Karpas-422 (cell line): Measurements from ENCODE around the gene TRHDE. TPM values are rescaled to one million over a fixed set of nuclear protein-coding genes. Genes with fewer than 3 reads are reported as not detected.

ENCODE experiments used
- DNase-seq: peaks from one replicate; pipeline ENCODE4 v3.0.0-alpha.2; 2015
- H2AFZ ChIP-seq: fragments of 200-600 bp; sonication (generic); 2 replicates; pipeline ENCODE4 v1.6.1; 2014; ENCODE audit warnings: antibody characterized with exemption, low read length, mixed read lengths
- H3K27ac ChIP-seq: fragments of 200-600 bp; sonication (generic); 2 replicates; pipeline ENCODE4 v1.5.1; 2014; ENCODE audit warnings: mild to moderate bottlenecking, low read length, moderate library complexity
- H3K27me3 ChIP-seq: fragments of 200-600 bp; sonication (generic); 2 replicates; pipeline ENCODE4 v1.6.1; 2014; ENCODE audit warnings: low read length, mixed read lengths
- H3K36me3 ChIP-seq: fragments of 200-600 bp; sonication (generic); 2 replicates; pipeline ENCODE4 v1.6.1; 2014; ENCODE audit warnings: low read length, mixed read lengths; ENCODE audit not compliant: insufficient read depth
- H3K4me1 ChIP-seq: fragments of 200-600 bp; sonication (generic); 2 replicates; pipeline ENCODE4 v1.6.1; 2014; ENCODE audit warnings: mild to moderate bottlenecking, low read length, mixed read lengths
- H3K4me2 ChIP-seq: fragments of 200-600 bp; sonication (generic); 2 replicates; pipeline ENCODE4 v1.6.1; 2014; ENCODE audit warnings: low read length, low read depth, mild to moderate bottlenecking; ENCODE audit not compliant: poor library complexity, severe bottlenecking
- H3K4me3 ChIP-seq: fragments of 200-600 bp; sonication (generic); 2 replicates; pipeline ENCODE4 v1.5.1; 2014; ENCODE audit warnings: mild to moderate bottlenecking, antibody characterized with exemption, low read length, mixed read lengths
- H3K79me2 ChIP-seq: fragments of 200-600 bp; sonication (generic); 2 replicates; pipeline ENCODE4 v1.6.1; 2014; ENCODE audit warnings: mild to moderate bottlenecking, low read length, mixed read lengths
- H3K9ac ChIP-seq: fragments of 200-600 bp; sonication (generic); 2 replicates; pipeline ENCODE4 v1.6.0; 2014; ENCODE audit warnings: low read length
- H3K9me2 ChIP-seq: fragments of 200-600 bp; sonication (generic), shearing (Covaris generic); replicated peaks from 2 replicates; pipeline ENCODE4 v1.6.0; 2014; ENCODE audit warnings: mild to moderate bottlenecking, low read length, moderate library complexity; ENCODE audit not compliant: insufficient read depth
- H3K9me3 ChIP-seq: fragments of 300-700, 200-600 bp; sonication (generic); 2 replicates; pipeline ENCODE4 v1.6.1; 2014; ENCODE audit warnings: low read length, mixed read lengths
- H4K20me1 ChIP-seq: fragments of 200-600 bp; sonication (generic); 2 replicates; pipeline ENCODE4 v1.6.1; 2014; ENCODE audit warnings: mild to moderate bottlenecking, antibody characterized with exemption, low read length, low read depth; ENCODE audit not compliant: insufficient read depth
- total RNA-seq: library from RNA; depleted of rRNA; stranded (reverse); fragments of >200 nt; shearing (Covaris generic); gene quantifications from 2 replicates; pipeline ENCODE4 v1.2.3, GENCODE V29; 2014; ENCODE audit warnings: low replicate concordance; rRNA removed

TRHDE gene
- total RNA-seq: not detected in 2 replicates

DNA sequence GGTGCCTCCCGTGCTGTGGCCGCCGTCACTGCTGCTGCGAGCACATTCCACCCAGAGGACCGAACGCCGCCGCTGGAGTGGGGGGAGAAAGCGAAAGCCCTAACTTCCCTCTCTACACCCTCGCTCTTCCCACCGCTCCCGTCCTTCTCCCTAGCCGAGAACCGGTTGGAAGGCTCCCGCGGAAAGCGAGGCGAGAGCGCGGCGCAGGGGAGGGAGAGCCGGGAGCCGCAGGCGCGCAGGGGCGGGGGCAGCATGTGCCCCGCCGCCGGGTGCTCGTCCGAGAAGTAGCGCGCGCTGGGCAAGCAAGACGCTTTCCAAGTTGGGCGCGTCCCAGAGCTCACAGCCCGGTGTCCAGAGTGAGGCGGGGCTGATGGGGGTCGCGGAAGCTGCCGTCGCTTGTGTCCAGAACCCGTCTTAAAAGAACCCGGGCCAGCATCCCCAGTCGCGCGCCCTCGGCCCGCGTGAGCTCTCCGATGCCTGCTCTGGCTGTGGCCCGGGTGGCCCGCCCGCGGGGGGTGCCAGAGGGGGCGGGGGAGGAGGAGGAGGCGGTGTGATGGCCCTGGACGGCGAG lies at the start of gene TRHDE:
Gene TRHDE, plus strand, starts transcription at position 280 of the 571 bp plus-strand sequence. Its CDS starts 274 bp downstream, at position 554.
- Histone ChIP-seq H3K36me3 (no peaks in the 10 kb centered on the region), H3K9me3 (no peaks in the 10 kb centered on the region), H2AFZ (no peak within 1 kb of the TSS), H3K27ac (no peak within 1 kb of the TSS), H3K9me2 (no peaks in the 10 kb centered on the region), H4K20me1 (no peaks in the 10 kb centered on the region), H3K4me1 (no peaks in the 10 kb centered on the region), H3K79me2 (no peaks in the 10 kb centered on the region), H3K9ac (no peak within 1 kb of the TSS), H3K4me3 (no peak within 1 kb of the TSS), H3K27me3 (no peaks in the 10 kb centered on the region), H3K4me2 (no peak within 1 kb of the TSS)
- DNase-seq: no peak

DNA sequence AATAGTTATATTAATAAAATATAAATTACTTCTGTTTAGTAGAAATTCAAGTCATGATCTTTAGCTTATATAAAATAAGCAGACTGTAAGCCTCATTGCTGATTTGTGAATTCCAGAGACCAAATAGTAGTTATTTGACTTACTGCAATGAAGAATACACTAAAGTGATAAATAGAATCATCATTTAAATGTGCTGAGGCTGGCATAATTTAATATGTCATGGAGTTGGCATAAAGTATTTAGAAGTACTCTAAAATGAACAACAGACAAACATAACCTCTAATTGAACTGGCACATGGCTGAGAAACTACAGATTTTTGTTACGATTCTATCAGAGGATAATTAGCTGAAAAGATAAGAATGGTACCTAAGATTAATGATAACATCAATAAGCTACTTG lies 45.7 kb upstream of the TRHDE start:
- no peaks in the 10 kb centered on the region for H3K9me3 ChIP-seq
- no peaks in the 10 kb centered on the region for H3K9me2 ChIP-seq
- no peak for DNase-seq
- H2AFZ ChIP-seq: no peak overlapping the region
- no peak overlapping the region for H3K4me2 ChIP-seq
- no peaks in the 10 kb centered on the region for H3K27me3 ChIP-seq
- H3K27ac ChIP-seq: no peak overlapping the region
- no peaks in the 10 kb centered on the region for H4K20me1 ChIP-seq
- no peak overlapping the region for H3K9ac ChIP-seq
- no peaks in the 10 kb centered on the region for H3K36me3 ChIP-seq
- no peak overlapping the region for H3K4me3 ChIP-seq
- no peaks in the 10 kb centered on the region for H3K4me1 ChIP-seq
- H3K79me2 ChIP-seq: no peaks in the 10 kb centered on the region

GRCh38 chr12:72228424-72228823 lies 43.7 kb upstream of the TRHDE start:
- Histone ChIP-seq H3K27me3 (no peaks in the 10 kb centered on the region), H3K36me3 (no peaks in the 10 kb centered on the region), H3K4me1 (no peaks in the 10 kb centered on the region), H3K9ac (no peak overlapping the region), H3K79me2 (no peaks in the 10 kb centered on the region), H3K27ac (no peak overlapping the region), H3K9me3 (no peaks in the 10 kb centered on the region), H3K4me2 (no peak overlapping the region), H2AFZ (no peak overlapping the region), H3K4me3 (no peak overlapping the region), H4K20me1 (no peaks in the 10 kb centered on the region), H3K9me2 (no peaks in the 10 kb centered on the region)
- no peak for DNase-seq

DNA sequence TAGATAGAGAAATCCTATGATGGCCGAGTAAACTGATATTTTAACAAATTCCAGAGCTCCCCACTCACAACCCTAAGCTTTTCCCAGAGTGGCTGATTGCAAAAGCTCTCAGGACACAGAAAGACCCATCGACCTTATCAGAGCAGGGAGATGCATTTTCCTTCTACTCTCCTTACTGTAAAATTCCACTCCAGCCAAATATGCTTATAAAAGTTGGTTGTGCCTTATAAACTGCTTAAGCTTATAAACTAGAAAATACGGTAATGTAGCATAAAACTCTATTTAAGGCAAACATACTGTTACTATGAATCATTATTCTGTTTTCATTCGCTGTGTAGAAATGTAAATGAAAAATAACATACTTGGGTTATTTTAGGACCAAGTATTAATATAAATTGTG lies 41.6 kb upstream of the TRHDE start:
- no peaks in the 10 kb centered on the region for H3K27me3 ChIP-seq
- no peaks in the 10 kb centered on the region for H3K36me3 ChIP-seq
- H3K9ac ChIP-seq: no peak overlapping the region
- H3K4me1 ChIP-seq: no peaks in the 10 kb centered on the region
- no peaks in the 10 kb centered on the region for H4K20me1 ChIP-seq
- H3K4me2 ChIP-seq: no peak overlapping the region
- DNase-seq: no peak
- no peak overlapping the region for H3K4me3 ChIP-seq
- no peak overlapping the region for H2AFZ ChIP-seq
- H3K9me2 ChIP-seq: no peaks in the 10 kb centered on the region
- no peaks in the 10 kb centered on the region for H3K79me2 ChIP-seq
- H3K27ac ChIP-seq: no peak overlapping the region
- H3K9me3 ChIP-seq: no peaks in the 10 kb centered on the region

- Histone ChIP-seq H3K9ac (no peak overlapping the region), H3K4me2 (no peak overlapping the region), H3K4me1 (no peaks in the 10 kb centered on the region), H3K9me2 (no peaks in the 10 kb centered on the region), H2AFZ (no peak overlapping the region), H3K9me3 (no peaks in the 10 kb centered on the region), H3K36me3 (no peaks in the 10 kb centered on the region), H3K27me3 (no peaks in the 10 kb centered on the region), H3K27ac (no peak overlapping the region), H4K20me1 (no peaks in the 10 kb centered on the region), H3K79me2 (no peaks in the 10 kb centered on the region), H3K4me3 (no peak overlapping the region)
- no peak for DNase-seq
Measured at GRCh38 chr12:72234886-72235285, 37.3 kb upstream of the TRHDE start.

DNA sequence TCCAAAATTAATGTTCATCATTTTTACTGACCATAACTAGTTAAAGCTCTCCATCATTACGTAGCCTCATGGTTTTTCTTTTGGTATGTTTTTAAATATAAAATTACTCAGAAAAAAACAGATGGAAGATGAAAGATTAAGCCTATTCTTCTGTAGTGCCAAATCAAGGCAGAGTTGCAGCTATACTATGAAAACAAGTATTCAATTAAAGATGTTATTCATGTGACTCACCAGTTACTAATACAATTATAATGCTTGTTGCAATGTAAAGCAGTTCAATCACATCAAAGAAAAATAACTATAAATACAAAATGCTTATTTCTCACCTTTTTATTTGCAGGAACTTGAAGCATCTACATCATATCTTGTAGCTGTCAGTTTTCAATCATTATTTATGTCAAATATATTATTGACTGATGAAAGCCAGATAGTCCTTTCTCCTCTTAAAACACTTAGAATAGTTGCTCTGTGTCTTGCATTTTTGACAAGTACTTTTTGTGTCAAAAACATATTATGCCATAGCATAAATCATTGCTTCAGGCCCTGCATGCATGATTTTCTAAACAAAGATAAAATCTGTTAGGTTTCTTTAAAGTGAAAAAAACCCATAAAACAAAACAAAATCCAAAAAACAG lies 36.0 kb upstream of the TRHDE start:
- Histone ChIP-seq H3K4me2 (no peak overlapping the region), H3K9me3 (no peaks in the 10 kb centered on the region), H2AFZ (no peak overlapping the region), H3K36me3 (no peaks in the 10 kb centered on the region), H3K79me2 (no peaks in the 10 kb centered on the region), H3K4me3 (no peak overlapping the region), H3K27ac (no peak overlapping the region), H3K27me3 (no peaks in the 10 kb centered on the region), H4K20me1 (no peaks in the 10 kb centered on the region), H3K4me1 (no peaks in the 10 kb centered on the region), H3K9me2 (no peaks in the 10 kb centered on the region), H3K9ac (no peak overlapping the region)
- DNase-seq: no peak

GRCh38 chr12:72241552-72241951 lies 30.6 kb upstream of the TRHDE start:
- H3K4me1 ChIP-seq: no peaks in the 10 kb centered on the region
- no peak overlapping the region for H3K4me3 ChIP-seq
- no peaks in the 10 kb centered on the region for H3K36me3 ChIP-seq
- no peaks in the 10 kb centered on the region for H3K27me3 ChIP-seq
- H2AFZ ChIP-seq: no peak overlapping the region
- no peaks in the 10 kb centered on the region for H4K20me1 ChIP-seq
- no peak overlapping the region for H3K9ac ChIP-seq
- no peaks in the 10 kb centered on the region for H3K9me2 ChIP-seq
- no peaks in the 10 kb centered on the region for H3K9me3 ChIP-seq
- DNase-seq: no peak
- H3K27ac ChIP-seq: no peak overlapping the region
- no peaks in the 10 kb centered on the region for H3K79me2 ChIP-seq
- H3K4me2 ChIP-seq: no peak overlapping the region

- no peak for DNase-seq
- Histone ChIP-seq H3K27me3 (no peaks in the 10 kb centered on the region), H3K79me2 (no peaks in the 10 kb centered on the region), H3K27ac (no peak overlapping the region), H3K4me3 (no peak overlapping the region), H4K20me1 (no peaks in the 10 kb centered on the region), H3K9me2 (no peaks in the 10 kb centered on the region), H3K4me2 (no peak overlapping the region), H3K9me3 (no peaks in the 10 kb centered on the region), H2AFZ (no peak overlapping the region), H3K9ac (no peak overlapping the region), H3K36me3 (no peaks in the 10 kb centered on the region), H3K4me1 (no peaks in the 10 kb centered on the region)
Measured at GRCh38 chr12:72242946-72243345, 29.2 kb upstream of the TRHDE start.
